GM21825 (cell line): ENCODE measurements around the gene RAD51B.
"Not testable (repeated sequence)": the region's sequence is repeated elsewhere in the genome, so short reads cannot be mapped to it uniquely, and the experiment has no call there.

ENCODE experiments used
- ATAC-seq: cut with Tn5 transposase; IDR thresholded peaks from one replicate; pipeline ENCODE4 v1.9.1; 2021; ENCODE audit warnings: mild to moderate bottlenecking, moderate library complexity; ENCODE audit not compliant: unreplicated experiment

The RAD51B gene

DNA sequence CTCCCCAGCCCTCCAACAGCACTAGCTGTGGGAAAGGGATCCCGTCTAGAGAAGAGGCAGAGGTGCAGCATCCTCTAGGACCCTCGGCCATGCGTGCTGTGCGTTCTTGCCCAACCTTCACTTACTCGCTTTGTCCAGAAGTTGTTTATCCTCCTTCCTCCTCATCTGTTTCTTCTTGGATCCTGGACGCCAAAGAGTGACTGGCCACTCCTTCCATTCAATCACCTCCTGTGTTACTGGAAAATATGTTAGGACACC, 832.8 kb downstream of the RAD51B start:
- ATAC-seq = no peak

DNA sequence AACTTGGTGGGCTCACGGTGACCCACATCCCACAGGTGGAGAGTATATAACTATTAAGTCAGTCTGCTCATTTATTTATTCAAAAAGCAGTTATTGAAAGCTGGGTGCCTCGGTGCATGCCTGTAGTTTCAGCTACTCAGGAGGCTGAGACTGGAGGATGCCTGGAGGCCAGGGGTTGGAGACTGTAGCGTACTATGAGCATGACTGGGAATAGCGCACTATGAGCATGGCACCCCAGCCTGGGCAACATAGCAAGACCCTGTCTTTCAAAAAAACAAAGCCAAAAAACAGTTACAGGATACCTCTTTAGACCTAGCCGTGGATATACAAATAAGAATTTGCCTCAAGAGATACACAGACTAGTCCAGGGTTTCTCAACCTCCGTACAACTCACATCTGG, 833.5 kb downstream of the RAD51B start:
- no peak for ATAC-seq

DNA sequence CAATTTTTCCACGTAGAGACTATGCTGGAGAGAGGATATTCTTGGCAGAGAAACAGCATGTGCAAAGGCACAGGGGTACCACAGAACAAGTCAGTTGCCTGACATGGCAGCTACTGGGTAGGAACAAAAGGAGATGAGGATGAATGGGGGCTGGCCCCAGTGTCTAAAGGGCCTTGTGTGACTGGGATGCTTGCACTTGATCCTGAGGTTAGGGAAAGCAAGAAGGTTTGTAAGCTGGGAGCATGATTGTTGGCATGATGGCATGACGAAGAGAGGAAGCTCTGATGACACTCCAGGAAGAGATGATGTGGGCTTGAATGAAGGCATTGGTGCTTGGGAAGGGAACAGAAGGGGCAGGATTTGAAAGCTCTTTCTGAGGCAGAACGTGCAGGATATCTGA, 834.2 kb downstream of the RAD51B start:
- ATAC-seq = no peak

DNA sequence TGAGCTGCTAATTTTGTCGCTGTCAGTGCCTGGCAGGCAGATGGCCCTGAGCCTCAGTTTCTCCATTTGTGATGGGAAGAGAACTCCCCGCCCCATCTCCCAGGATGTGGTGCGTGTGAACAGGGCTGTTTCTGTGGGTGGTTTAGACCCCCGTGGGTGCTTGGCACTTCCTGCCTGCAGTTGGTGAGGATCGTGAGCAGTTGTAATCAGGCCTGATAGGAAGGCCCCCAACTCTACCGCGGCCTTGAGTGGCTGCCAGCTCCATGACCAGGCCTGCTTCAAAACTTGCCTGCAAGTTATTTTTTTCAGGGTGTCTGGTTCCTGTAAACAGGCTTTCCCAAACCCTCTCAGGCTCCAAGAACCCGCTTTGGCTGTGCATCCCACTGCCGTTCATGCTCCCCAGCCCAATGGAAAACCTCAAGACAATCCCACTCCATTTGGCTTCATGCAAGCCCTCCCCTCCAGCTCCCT, 834.9 kb downstream of the RAD51B start:
- no peak for ATAC-seq

DNA sequence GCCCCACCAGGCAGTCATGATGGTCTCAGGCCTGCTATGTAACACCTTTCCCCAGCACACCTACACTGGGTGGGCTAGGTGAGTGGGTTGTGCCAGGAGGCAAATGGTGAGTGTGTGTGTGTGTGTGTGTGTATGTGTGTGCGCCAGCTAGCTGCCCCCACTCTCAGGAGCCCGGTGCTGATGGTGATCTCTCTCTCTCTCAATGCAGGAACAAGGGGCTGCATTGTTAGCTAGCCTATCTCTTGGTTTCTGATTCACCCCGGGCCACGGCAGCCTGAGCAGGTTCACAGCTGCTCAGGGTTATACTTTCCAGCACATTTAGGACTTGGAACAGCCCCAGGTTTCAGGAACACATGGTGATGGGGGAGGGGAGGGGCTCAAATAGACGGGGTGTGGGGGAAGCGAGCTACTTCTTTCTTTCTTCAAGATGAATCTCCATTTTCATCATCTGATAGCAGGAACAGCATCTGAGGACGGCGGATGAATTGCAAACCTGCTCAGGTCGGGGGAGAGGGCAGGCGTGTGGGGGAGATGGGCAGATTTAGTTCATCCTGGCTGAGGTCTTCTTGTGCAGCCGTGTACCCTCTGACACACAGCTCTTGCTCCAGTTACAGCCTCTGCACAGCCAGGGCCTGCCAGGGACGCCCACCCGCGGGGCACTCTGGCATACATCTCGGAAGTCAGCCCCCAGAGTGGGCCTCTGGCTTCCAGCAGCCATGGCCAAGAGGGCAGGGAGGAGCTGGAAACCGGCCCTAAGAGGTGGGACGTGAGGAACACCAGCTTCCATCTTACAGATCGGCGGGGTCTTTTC, 835.6 kb downstream of the RAD51B start:
- ATAC-seq = no peak

DNA sequence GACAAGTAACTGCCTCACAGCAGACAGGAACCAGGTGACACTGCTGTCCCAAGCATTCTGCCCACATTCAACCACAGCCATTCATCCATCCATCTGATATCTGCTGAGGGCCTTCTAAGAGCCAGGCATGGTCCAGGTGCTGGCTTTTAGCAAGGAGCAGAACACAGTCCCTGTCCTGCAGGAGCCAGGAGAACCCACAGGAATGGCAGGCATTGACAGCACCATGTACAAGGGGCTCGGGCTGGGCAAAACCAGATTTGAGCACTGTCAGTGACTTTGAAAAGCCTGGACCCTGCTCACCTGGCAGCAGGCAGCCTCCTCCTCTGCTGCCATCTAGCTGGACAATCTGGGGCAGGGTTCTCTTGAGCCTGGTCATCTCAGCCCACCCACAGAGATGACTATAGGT, 836.3 kb downstream of the RAD51B start:
- ATAC-seq = no peak

DNA sequence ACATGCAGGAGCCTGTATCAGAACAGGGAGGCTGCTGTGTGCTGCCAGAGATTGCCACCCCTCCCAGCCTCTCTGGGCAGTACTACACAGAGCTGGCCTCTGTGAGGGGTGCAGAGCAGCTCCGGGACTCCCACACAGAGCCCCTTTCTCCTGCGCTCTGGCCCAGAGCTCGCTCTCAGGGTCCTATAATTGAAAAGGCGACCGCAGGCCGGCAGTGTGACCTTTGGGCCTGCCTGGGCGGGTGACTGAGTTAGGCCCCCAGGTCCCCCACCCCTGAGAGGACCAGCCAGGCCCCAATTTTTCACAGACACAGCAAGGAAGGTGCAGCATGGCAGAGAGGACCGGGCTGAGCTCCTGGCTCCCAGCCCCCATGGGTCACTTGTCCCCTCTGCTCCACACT, 836.9 kb downstream of the RAD51B start:
- no peak for ATAC-seq

DNA sequence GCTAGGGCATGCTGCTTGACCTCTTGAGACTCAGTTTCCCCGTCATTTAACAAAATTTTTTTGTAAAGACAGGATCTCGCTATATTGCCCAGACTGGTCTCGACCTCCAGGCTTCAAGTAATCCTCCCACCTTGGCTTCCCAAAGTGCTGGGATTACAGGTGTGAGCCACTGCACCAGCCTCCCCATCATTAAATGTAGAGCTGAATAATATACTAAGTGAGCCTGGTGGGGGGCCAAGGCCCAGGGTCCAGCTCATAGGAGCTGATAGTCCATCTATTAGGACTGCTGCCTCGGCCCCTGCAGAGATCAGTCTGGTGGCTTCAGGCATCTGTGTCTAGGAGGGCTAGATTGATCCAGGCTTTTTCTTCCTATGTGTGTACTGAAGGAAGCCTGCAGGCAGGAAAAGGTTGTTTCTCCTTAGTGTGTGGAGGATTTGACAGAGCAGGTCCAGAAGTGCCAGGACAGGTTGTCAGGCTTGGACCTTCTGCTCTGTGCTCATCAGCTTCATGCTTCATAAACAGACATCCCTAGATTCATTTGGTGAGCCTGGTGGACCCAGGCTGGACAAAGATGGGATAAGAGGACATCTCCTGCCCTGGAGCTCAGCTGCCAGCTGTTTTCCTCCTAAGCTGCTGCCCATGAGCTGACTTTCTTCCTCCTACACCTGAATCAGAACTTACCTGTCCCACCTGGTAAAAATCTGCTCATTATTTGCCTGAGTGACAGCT, 837.9 kb downstream of the RAD51B start:
- ATAC-seq = no peak

DNA sequence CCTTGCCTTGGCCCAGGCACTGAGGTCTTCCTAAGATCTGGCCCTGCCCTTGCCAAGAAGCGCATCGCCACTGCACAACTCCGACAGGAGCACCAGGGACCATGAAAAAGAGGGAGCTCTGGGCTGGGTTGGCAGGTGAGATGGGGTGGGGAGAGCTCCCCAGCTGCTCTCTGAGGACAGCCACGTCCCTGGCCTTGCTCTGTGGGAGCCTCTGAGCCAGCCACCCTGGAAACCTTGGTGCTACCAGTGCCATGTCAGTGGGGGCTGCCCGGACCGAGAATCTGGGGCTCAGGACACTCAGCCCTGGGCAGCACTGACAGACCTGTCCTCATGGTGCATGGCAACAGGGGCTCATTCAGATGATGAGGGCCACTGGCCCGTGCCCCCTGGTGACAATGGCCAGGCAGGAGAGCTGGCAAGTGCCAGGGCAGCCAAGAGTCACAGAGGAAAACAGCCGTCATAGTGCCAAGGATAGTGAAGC, 838.5 kb downstream of the RAD51B start:
- ATAC-seq = no peak

DNA sequence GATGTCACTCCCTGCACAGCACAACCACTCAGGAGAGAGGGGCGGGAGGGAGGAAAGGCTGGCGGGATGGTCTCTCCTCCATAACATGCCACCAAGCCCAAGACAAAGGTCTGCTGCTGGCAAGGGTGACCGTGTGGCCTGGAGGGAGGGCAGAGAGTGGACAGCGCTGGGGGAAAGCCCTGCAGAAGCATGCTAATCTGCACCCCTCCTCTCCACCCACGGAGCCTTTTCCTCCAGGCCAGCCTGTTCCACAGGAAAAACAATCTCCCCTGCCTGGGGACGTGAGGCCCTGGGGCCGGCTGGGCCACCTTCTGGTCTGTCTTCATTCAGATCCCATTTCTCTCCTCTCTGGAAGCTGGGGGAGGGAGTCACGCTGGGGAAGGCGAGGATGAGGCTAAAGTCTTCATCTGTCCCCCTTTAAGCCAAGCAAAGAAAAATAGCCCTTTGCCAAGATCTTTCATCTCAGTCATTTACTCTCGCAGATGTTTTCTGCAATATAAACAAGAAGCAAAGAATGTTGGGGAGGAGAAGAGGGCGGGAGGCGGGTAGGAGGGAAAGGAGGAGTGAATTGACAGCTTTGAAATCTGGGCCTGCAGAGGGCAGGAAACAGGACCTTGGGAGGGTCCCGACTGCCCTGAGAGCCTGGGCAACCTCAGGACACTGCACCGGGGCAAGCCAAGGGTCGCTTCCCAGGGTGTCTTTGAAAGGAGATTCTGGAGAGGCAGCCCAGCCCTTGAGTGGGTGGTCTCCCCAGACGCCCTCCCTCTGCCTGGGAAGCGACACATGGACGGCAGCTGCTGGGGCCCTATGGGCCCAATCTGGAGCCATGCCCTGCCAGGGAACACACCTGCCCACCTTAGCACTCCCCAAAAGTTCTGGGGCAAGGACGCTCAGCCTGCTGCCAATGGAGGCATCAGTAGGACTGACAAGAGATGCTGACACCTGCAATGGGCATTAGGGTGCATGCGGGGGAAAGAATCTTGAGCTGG, 839.7 kb downstream of the RAD51B start:
- ATAC-seq = no peak

DNA sequence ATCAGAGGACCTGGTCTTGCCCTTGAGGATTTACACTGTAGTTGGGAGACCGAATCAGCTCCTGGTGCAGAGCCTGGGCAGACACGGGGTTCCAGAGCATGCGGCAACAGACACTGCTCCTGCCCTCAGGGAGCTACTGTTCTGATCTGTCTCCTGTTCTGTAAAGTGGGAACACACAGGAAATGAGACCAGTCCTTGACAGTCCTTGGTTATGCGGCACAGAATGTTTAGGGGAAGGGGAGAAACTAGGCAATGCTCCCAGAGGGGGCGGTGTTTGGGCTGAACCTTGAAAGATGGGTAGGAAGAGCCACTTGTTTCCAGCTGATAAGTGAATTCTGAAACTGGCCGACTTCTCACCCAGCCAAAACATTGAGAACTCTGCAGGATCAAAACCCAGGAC, 840.9 kb downstream of the RAD51B start:
- no peak for ATAC-seq

DNA sequence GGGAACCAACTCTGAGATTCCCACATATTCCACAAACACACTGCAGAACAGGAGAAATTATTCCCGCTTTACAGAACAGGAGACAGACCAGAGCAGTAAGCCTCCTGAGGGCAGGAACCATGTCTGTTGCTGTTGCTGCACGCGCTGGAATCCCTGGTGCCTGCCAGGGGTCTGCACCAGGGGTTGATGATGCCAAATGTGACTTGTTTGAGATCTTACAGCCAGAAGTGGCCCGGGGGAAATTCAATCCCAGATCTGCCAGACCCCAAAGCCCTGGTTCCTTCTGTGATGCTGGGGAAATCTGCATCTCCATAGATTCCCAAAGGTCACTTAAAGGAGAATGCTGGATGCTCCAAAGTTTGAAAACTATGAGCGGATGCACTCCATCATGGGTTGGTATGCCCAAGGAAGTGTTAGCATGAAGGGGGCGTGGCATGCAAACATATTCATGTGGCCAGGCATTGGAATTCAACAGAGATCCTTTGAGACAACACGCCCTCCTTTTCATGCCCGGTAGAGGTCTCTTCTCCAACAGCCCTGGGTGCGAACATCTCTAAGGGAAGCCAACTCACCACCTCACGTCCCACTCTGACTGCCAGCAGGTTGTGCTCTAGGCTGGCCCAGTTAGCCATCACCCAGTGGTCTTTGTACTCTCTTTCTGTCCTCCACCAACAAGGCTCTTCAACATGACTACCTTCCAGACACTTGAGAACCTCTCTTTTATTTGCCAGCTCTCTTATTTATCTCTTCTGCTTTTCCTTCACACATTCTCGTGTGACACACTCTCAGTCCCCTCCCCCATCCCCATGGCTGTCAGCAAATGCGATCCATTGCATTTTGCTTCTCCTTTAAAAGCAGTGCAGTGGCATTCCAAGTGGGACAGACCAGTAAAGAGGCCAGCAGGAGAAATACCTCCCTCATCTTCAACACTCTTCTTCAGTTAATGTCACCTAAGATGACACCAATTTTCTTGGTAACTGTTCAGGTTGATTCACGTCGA, 841.9 kb downstream of the RAD51B start:
- no peak for ATAC-seq

DNA sequence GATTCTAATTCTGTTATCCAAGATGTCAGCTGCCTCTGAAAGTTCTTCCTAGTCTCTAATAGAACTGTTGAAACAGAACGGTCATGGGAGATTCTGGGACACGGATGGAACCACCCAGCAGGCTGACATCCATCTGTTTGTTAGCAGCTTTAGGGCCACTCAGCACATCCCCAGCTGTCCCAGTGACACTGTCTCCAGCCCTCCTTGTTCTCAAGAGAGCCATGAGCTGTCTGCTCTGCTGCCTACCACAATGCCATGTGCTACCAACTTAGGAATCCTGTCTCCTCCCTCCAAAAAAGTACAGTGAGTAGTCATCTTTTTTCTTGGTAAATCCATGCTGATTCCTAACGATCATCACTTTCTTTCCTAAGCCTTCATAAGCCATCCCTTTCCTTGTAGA, 842.8 kb downstream of the RAD51B start:
- ATAC-seq = no peak

DNA sequence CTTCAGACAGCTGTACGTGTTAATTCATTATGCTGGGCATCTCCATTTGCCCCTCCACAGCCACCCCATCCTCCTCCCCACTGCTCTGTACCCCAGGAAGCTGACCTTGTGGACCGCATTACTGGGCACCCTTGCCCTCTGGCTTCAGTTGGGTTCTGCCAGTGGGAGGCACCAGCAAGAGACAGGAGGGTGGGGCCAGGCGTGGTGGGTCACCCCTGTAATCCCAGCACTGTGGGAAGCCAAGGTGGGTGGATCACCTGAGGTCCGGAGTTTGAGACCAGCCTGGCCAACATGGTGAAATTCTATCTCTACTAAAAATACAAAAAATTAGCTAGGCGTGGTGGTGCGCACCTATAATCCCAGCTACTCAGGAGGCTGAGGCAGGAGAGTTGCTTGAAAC, 843.2 kb downstream of the RAD51B start:
- not testable (repeated sequence) for ATAC-seq

DNA sequence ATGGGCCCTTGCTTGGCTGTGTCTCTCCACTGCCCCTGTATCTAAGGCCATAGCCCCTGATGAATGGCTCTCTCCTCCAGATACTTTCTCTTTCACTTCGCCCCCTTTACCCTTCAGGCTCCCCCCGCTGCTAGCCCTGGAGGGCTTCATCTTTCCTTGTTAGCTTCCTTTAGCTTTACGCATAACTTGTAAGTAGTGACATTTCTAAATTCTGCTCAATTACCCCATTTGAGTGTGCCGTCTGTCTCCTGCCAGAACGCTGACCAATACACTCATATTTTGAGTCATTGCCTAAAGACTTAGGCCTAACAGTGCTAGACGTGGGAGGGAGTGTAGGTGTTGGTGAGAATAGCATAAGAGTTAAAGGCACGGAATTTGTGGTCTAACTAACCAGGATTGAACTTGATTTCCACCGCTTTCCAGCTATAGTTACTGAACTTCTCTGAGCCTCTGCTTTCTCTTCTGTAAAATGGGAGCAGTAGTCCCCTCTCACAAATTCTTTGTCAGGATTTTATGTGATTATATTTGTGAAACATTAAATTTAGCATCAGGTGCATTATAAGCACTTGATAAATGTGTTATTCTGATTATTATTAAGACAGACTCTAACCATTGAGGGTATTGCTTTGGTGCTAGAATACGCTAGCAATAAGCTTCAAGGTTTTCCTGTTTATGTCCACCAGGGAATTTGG, 844.0 kb downstream of the RAD51B start:
- ATAC-seq = peak; percentile 74

DNA sequence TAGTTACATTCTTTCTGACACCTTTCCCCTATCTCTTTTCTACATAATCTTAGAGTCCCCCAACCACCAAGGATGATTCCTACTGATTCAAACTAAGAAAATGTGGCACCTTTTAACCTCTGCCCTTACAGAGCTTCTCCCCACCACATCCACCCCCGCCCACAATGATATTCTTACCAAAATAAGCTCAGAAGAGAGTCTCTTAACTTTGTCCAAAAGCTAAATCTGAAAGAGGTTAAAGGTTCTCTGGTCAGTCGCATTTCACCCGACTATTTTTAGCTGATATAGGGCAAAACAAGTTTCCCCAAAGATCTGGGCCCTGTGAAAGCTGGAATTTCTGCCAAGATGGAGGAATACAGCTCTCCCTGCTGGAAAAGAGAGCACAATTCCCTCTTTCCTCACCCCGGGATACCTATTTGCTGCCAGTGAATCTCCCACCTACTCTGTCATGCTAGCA, 844.7 kb downstream of the RAD51B start:
- ATAC-seq = no peak

DNA sequence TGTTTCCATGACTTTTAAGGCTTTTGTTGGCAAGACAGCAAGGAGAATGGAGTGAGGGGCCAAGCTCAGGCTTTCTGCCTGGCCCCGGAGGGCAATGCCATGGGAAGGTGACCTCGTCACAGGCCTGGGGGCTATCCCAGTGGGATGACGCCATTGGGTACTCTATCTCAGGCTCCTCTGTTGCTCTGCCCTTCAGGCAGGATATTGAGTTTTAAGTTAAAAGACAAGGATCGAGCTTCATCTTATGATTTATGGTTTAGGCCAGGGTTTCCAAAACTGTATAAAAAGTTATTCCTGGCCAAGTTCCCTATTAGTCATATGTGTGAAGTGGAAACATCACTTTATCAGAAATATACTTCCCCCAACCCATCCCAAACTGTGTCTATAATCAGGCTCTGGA, 845.6 kb downstream of the RAD51B start:
- no peak for ATAC-seq

DNA sequence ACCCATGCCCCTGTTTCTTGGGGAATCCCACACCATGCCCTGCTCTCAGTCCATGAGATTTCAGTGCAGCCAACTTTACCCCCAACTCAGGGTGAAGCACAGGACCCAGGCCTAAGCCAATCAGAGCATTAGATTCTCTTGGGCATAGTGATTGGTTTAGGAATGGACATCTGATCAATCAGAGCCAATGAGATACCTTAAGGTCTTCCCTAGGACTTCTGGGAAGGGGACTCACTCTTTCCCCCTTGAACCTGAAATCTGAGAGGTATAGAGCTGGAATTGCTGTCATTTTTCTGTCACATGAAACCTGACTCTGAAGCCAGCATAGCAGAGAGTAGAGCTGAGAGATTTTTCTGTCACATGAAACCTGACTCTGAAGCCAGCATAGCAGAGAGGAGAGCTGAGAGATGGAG, 846.2 kb downstream of the RAD51B start:
- no peak for ATAC-seq

DNA sequence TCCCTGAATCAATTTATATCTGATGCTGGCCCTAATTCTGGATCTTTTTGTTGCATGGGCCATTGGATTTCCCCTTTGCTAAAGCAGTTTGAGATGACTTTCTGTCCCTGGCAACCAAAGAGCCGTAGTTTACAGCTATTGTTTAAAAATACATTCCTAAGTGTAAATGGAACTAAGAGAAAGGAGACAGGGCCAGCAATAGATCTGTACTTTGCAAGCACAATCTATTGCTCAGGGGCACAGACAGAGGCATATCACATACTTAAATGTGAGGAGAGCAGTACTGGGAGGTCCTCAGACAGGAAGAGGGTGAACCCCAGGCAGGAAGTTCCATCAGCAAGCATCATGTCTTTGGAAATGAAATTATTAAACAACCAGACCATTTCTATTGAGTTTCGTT, 846.7 kb downstream of the RAD51B start:
- no peak for ATAC-seq
